K562 (cell line): ENCODE data around the gene KCNJ10.

Experiments used
- ATF7 ChIP-seq: fragments of 450-650 bp; IDR thresholded peaks from 2 replicates; pipeline ENCODE4 v1.7.1; 2014; ENCODE audit warnings: mild to moderate bottlenecking, moderate library complexity
- FOSL1 ChIP-seq: fragments of 200-800 bp; sonication (Bioruptor generic); conservative IDR thresholded peaks from 2 replicates; pipeline ENCODE4 v1.6.1; 2016; ENCODE audit warnings: missing genetic modification characterization, missing compliant biosample characterization
- IRF2 ChIP-seq: sonication (generic); formaldehyde crosslinking; IDR thresholded peaks from 2 replicates; pipeline ENCODE4 v1.8.1; 2022; ENCODE audit warnings: mild to moderate bottlenecking, missing genetic modification reagents
- MED1 ChIP-seq: sonication (generic); formaldehyde crosslinking; IDR thresholded peaks from 2 replicates; pipeline ENCODE4 v1.8.1; 2023; ENCODE audit warnings: missing genetic modification reagents, borderline replicate concordance
- POU5F1 ChIP-seq: fragments of 150-350 bp; IDR thresholded peaks from 2 replicates; pipeline ENCODE4 v1.6.1; 2014; ENCODE audit warnings: borderline replicate concordance, low read length, low read depth, mild to moderate bottlenecking; ENCODE audit not compliant: partially characterized antibody
- XRCC4 ChIP-seq: IDR thresholded peaks from one replicate; pipeline ENCODE4 v1.6.1; 2011; ENCODE audit not compliant: insufficient read depth, insufficient read length; ENCODE audit errors: extremely low read depth
- YBX1 ChIP-seq: fragments of 450-650 bp; IDR thresholded peaks from 2 replicates; pipeline ENCODE4 v1.7.1; 2016; ENCODE audit warnings: mild to moderate bottlenecking
- ZFP36 ChIP-seq: fragments of 150-350 bp; IDR thresholded peaks from 2 replicates; pipeline ENCODE4 v1.6.1; 2018; ENCODE audit warnings: low read length, low read depth; ENCODE audit not compliant: partially characterized antibody
- ZNF431 ChIP-seq: sonication (generic); formaldehyde crosslinking; IDR thresholded peaks from 2 replicates; pipeline ENCODE4 v1.8.0; 2022; ENCODE audit warnings: mild to moderate bottlenecking, missing genetic modification reagents
- TF ChIP-seq, protein P1 (sequence below), 2 experiments: fragments of 450-650 bp in 1 of 2; sonication (generic) in 1 of 2; formaldehyde crosslinking in 1 of 2; IDR thresholded peaks in 1 of 2; conservative IDR thresholded peaks in 1 of 2; 2 replicates each; pipeline versions ENCODE4 v1.6.1 to v1.8.1; 2016 to 2023; ENCODE audit warnings: mild to moderate bottlenecking in 2 of 2, moderate library complexity in 2 of 2, inconsistent platforms in 1 of 2, missing genetic modification reagents in 1 of 2
- TF ChIP-seq, protein P2 (sequence below), 3 experiments: IDR thresholded peaks in 2 of 3; conservative IDR thresholded peaks in 1 of 3; 2 replicates each; pipeline ENCODE4 v1.5.1; 2011 to 2012; ENCODE audit warnings: low read length in 3 of 3, mild to moderate bottlenecking in 3 of 3, control low read depth in 2 of 3, improper control_type of control experiment in 1 of 3, inconsistent platforms in 1 of 3, low read depth in 1 of 3, mixed read lengths in 1 of 3, moderate library complexity in 1 of 3; ENCODE audit not compliant: insufficient read depth in 2 of 3
- TF ChIP-seq, protein P3 (sequence below), 2 experiments: fragments of 150-350 bp in 1 of 2; IDR thresholded peaks; 2 replicates each; pipeline ENCODE4 v1.6.1; 2012 to 2016; ENCODE audit warnings: low read depth in 2 of 2, low read length in 2 of 2, mild to moderate bottlenecking in 1 of 2, moderate library complexity in 1 of 2

DNA sequence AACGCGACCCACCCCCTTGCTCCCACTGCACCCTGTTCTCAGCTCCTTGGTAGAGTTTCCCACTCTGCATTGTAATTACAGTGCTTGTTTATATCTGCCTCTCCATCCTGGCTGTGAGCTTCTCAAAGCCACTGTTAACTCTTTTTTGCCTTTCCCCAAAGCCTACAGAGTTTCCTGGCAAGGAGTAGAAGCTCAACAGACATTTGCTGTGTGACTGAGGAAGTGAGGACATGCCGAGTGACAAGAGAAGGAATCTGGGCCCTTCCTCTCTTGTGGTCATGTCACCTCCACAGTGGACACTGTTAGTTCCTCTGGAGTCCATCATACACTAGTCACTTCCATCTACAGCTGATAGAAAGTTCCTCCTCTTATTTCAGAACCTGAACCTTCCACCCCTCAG lies 34.5 kb upstream of the KCNJ10 start:
- TF ChIP-seq, protein P1, sequence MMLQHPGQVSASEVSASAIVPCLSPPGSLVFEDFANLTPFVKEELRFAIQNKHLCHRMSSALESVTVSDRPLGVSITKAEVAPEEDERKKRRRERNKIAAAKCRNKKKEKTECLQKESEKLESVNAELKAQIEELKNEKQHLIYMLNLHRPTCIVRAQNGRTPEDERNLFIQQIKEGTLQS (IDR thresholded peaks at IDR 0.05): no peak
- TF ChIP-seq, protein P1 (CRISPR knock-in tag; conservative IDR thresholded peaks at IDR 0.05): no peak
- TF ChIP-seq ATF7 (no peak), IRF2 (CRISPR knock-in tag) (no peak), ZFP36 (no peak), YBX1 (no peak), POU5F1 (no peak), ZNF431 (CRISPR knock-in tag) (no peak), XRCC4 (no peak), FOSL1 (tag) (no peak), MED1 (CRISPR knock-in tag) (no peak)
- TF ChIP-seq, protein P2, sequence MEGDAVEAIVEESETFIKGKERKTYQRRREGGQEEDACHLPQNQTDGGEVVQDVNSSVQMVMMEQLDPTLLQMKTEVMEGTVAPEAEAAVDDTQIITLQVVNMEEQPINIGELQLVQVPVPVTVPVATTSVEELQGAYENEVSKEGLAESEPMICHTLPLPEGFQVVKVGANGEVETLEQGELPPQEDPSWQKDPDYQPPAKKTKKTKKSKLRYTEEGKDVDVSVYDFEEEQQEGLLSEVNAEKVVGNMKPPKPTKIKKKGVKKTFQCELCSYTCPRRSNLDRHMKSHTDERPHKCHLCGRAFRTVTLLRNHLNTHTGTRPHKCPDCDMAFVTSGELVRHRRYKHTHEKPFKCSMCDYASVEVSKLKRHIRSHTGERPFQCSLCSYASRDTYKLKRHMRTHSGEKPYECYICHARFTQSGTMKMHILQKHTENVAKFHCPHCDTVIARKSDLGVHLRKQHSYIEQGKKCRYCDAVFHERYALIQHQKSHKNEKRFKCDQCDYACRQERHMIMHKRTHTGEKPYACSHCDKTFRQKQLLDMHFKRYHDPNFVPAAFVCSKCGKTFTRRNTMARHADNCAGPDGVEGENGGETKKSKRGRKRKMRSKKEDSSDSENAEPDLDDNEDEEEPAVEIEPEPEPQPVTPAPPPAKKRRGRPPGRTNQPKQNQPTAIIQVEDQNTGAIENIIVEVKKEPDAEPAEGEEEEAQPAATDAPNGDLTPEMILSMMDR (IDR thresholded peaks at IDR 0.05 in 2 of 3, conservative IDR thresholded peaks at IDR 0.05 in 1 of 3; ENCODE audit: insufficient read depth in 2 of 3, low read depth in 1 of 3, low read length in 3 of 3): no peak
- TF ChIP-seq, protein P3, sequence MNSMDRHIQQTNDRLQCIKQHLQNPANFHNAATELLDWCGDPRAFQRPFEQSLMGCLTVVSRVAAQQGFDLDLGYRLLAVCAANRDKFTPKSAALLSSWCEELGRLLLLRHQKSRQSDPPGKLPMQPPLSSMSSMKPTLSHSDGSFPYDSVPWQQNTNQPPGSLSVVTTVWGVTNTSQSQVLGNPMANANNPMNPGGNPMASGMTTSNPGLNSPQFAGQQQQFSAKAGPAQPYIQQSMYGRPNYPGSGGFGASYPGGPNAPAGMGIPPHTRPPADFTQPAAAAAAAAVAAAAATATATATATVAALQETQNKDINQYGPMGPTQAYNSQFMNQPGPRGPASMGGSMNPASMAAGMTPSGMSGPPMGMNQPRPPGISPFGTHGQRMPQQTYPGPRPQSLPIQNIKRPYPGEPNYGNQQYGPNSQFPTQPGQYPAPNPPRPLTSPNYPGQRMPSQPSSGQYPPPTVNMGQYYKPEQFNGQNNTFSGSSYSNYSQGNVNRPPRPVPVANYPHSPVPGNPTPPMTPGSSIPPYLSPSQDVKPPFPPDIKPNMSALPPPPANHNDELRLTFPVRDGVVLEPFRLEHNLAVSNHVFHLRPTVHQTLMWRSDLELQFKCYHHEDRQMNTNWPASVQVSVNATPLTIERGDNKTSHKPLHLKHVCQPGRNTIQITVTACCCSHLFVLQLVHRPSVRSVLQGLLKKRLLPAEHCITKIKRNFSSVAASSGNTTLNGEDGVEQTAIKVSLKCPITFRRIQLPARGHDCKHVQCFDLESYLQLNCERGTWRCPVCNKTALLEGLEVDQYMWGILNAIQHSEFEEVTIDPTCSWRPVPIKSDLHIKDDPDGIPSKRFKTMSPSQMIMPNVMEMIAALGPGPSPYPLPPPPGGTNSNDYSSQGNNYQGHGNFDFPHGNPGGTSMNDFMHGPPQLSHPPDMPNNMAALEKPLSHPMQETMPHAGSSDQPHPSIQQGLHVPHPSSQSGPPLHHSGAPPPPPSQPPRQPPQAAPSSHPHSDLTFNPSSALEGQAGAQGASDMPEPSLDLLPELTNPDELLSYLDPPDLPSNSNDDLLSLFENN (IDR thresholded peaks at IDR 0.05; ENCODE audit: low read depth in 2 of 2, low read length in 2 of 2): no peak
